Gastrocnemius medialis (tissue), 4 donors: Measurements from ENCODE around the gene P2RX1.

Experiments used
- POLR2A ChIP-seq, 2 donors: fragments of 450-650 bp; IDR thresholded peaks; one replicate each; pipeline ENCODE4 v1.6.1; 2017; ENCODE audit warnings: antibody characterized with exemption in 2 of 2, mild to moderate bottlenecking in 2 of 2, moderate library complexity in 2 of 2
- TF ChIP-seq, protein P1 (sequence below), 5 experiments: fragments of 450-650 bp in 3 of 5; fragments of 200-600 bp in 2 of 5; sonication (generic) in 2 of 5; IDR thresholded peaks in 4 of 5; conservative IDR thresholded peaks in 1 of 5; 1 replicate in 4 of 5; 2 replicates in 1 of 5; pipeline ENCODE4 v1.5.1; 2016 to 2019; ENCODE audit warnings: antibody characterized with exemption in 5 of 5, mild to moderate bottlenecking in 3 of 5, moderate library complexity in 3 of 5

- TF ChIP-seq POLR2A (IDR thresholded peaks at IDR 0.05): no peak
- TF ChIP-seq, protein P1, sequence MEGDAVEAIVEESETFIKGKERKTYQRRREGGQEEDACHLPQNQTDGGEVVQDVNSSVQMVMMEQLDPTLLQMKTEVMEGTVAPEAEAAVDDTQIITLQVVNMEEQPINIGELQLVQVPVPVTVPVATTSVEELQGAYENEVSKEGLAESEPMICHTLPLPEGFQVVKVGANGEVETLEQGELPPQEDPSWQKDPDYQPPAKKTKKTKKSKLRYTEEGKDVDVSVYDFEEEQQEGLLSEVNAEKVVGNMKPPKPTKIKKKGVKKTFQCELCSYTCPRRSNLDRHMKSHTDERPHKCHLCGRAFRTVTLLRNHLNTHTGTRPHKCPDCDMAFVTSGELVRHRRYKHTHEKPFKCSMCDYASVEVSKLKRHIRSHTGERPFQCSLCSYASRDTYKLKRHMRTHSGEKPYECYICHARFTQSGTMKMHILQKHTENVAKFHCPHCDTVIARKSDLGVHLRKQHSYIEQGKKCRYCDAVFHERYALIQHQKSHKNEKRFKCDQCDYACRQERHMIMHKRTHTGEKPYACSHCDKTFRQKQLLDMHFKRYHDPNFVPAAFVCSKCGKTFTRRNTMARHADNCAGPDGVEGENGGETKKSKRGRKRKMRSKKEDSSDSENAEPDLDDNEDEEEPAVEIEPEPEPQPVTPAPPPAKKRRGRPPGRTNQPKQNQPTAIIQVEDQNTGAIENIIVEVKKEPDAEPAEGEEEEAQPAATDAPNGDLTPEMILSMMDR (IDR thresholded peaks at IDR 0.05 in 4 of 5, conservative IDR thresholded peaks at IDR 0.05 in 1 of 5): no peak
Measured at GRCh38 chr17:3873862-3874261, 42.4 kb downstream of the P2RX1 start.
